ENCODE data around the gene PPTC7.
"Not testable (repeated sequence)": the region's sequence is repeated elsewhere in the genome, so short reads cannot be mapped to it uniquely, and the experiment has no call there.

- TF ChIP-seq CTCF, POLR2A, POLR2AphosphoS5 (IDR thresholded peaks at IDR 0.05): not testable (repeated sequence)
Observed at GRCh38 chr12:110558945-110559344, 24.2 kb downstream of the PPTC7 start.

Data from sigmoid colon (tissue), 4 donors.